GDM1 (cell line): ENCODE results near the gene PLS3.
A peak's percentile ranks its signal among the peaks of the same experiment; 100 is the strongest.
"Not testable (repeated sequence)": the region's sequence is repeated elsewhere in the genome, so short reads cannot be mapped to it uniquely, and the experiment has no call there.

ENCODE experiments used
- DNase-seq: peaks from one replicate; lab custom pipeline; 2025; lab: John Stamatoyannopoulos, UW

Gene PLS3

DNA sequence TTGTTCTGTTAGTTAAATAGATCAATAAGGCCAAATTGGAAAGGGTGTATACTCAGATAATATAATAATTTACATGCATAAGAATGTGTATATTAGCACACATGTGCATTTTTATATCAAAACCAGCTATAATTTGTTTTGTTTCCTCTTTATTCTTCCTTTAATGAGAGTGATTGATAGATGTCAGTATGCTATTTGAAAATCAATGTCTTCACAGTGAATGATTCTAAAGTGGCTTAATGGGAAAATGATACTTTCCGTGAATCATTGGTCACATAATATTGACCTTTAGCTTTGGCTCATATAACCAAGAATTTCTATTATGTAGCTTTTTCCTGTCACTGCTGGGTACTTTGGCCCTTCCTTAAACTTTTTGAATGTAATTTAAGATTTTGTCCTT, 48.6 kb downstream of the PLS3 start:
- no peak for DNase-seq

DNA sequence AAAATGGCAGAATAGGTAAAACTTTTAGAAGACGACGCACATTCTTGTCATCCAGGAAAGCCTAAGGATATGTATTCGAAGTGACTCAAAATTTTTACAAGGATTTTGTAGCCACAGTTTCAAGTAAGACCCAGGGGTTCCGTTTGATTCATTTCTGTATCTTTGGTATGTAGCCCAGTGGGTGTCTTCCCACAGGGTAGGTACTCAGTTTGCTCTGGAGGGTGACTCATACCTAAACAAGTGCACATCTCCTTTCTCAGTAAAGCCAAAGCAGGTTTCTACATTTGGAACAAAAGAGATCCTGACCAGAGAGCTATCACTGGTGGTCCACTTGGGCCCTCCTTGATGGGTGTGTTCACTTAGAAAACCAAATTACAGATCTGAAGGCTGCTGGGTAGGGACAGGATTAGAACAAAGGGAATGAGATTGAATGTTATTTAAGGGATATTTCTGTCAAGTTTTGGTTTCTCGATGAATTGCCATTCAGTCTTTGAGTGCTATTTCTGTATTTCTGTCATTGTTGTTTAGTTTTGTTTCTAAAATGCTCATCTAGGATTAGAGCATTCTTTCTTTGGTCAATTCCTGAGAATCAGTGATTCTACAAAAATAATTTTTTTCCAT, 56.1 kb downstream of the PLS3 start:
- no peak for DNase-seq

DNA sequence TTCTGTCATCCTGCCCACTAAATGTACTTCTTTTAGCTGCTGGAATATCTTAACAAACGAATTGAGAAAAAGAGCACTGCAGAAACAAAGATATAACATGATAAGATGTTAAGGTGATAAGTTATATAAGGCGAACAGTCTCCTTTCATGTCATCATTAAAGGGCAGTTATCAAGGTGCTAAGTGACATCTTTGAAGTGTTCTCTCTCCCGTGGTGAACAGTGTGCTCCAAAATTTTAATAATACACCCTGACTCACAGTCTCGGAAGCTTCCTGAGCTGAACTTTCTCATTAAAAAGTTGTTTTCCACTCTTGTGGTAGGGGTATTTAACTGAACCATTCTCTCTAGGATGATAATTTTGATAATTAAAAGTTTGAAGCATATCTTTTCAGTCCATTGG, 61.6 kb downstream of the PLS3 start:
- no peak for DNase-seq

DNA sequence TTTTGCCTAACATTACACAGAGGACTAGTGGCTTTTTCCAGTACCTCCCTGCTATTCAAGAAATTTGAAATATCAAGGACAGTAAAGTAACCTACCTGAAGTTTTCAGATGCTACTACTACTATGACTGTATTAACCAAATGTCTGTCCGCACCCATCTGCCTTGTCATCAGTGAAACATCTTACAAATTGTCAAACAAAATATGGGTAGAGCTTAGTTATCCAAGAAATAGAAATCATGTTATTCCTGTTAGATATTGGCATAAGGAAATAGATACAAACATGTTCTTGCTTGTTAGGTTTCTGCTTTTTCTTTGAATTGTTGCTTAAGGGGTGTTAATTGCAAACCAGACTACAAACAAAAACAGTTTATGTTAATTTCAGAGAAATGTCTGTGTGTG, 63.9 kb downstream of the PLS3 start:
- DNase-seq, result no peak

DNA sequence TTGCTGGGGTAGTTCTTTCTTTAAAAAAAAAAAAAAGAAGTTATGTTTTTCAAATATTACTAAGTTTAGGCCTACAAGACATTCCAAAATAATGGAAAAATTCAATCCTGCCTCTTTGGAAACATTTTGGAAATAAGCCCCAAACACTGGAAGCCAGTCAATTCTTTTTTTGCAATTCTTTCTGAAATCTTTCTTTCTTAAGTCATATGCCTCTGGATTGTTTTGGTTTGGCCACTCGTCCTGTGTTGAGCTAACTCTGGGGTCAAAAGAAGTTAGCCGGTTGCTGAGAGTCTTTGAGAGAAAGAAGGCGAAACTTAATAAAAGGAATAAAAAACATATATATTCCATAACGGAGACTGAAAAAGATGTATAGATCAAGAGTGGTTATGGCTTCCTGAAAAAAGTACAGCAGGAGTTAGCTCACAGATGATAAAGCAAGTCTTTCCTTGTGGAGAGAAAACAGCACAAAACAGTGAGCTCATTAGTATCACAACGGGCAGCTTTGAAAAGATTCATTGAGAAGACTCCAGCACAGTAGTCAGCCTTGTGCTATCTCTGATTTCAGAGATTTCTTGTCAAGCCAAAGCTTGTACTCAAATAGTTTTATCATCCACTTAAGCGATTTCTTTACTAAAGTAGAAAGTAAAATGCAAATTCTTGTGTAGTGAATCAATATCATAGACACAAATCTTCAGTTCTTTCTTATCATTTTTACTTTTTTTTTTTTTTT, 64.8 kb downstream of the PLS3 start:
- no peak for DNase-seq

DNA sequence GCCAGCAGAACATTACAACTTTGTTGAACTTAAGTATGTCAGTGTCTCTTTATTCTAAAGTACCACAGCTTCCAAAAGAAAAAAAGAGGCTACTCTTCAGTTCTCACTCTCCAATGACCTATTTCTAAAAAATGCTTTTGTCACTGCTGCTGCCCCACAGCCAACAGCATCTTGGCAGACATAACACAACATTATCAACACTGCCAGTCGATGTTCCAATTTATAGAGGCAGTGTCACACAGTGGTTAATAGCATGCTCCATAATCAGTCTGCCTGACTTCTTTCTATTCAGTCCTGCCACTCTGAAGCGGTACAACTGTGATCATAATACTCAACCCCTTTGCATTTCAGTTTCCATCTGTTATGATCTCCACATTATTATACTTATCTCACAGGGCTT, 69.2 kb downstream of the PLS3 start:
- no peak for DNase-seq

DNA sequence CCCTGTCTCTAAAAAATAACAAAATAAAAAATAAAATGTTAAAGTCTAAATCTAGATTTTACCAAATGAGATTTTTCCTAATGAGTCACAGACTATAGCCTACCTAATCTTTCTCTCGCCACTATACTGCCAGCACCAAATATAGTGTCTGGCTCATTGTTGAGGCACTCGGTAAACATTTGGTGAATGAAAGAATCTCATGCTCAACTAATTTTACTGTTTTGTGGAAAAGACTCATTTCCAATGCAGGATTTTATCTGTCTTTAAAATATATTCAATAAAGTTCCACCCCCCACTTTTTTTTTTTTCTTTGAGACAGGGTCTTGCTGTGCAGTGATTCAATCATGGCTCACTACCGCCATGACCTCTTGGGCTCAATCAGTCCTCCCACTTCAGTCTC, 71.5 kb downstream of the PLS3 start:
- no peak for DNase-seq

DNA sequence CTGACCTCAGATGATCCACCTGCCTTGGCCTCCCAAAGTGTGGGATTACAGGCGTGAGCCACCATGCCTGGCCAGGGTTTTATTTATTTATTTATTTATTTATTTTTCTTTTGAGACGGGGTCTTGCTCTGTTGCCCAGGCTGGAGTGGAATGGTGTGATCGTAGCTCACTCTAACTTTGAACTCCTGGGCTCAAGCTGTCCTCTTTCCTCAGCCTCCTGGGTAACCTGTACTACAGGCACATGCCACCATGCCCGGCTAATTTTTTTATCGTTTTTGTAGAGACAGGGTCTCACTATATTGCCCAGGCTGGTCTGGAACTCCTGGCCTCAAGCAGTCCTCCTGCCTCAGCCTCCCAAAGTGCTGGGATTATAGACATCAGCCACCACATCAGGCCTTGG, 72.4 kb downstream of the PLS3 start:
- DNase-seq, result not testable (repeated sequence)

DNA sequence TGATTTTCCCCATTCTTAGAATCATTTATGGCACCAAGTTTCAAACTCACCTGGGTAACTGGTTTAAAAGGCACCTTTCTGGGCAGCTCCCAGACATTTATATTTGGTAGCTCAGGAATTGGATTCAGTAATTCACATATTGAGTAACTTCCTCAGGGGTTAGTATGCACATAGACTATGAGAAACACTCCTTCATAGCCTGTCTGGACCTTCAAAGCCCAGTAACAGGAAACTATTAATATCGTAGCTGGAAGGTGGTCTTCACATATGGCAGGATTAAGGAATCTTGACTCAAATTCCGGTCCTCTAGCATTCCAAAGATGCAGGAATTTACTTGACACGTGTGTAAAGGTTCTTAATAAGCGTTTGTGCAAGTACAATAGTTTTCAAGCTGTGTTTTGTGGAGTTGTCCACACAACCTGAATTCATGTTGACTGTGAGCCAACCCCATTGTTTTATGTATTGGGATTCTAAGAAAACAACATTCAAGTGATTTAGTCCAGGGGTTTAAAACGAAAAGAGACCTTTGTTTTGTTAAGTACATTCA, 78.4 kb downstream of the PLS3 start:
- DNase-seq, result no peak

DNA sequence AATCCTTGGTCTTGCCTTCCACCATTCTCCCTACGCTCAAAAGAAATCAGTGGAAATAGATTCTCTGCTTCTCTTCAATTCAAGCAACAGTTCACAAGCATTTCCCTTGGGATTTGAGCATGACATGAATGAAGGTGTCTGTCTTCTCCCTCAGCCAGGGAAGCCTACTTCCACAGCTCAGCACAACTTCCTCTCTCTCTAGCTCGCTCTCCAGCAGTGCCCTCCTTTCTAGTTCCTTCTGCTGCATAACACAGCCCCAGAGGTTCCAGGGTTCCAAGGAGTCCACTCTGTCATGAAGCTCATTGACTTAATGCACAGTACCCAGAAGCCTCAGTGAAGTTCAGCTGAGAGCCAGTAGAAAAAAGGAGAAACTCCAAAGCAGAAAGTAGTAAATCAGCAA, 81.3 kb downstream of the PLS3 start:
- DNase-seq, result no peak

DNA sequence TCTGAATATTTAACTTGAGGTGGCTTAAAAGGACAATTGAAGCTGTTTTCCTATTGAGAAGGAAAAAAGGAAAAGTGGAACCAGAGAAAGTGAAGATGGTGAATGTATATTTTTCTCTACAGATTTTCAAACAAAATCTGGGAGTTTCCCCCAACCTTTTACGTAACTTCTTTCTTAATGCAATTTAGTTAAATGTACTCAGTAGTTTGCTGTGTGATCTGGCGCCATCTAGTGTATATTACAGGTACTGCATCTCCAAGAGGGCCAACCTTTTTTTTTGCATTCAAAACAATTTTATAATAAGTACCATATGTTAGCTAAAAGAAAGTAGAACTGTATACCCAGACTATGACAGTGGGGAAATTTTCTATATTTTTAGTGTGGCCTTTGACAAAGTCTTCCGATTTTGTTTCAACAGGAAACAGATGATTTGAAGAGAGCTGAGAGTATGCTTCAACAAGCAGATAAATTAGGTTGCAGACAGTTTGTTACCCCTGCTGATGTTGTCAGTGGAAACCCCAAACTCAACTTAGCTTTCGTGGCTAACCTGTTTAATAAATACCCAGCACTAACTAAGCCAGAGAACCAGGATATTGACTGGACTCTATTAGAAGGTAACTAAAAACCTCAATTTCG, 82.0 kb downstream of the PLS3 start:
- peak; percentile 0 for DNase-seq

DNA sequence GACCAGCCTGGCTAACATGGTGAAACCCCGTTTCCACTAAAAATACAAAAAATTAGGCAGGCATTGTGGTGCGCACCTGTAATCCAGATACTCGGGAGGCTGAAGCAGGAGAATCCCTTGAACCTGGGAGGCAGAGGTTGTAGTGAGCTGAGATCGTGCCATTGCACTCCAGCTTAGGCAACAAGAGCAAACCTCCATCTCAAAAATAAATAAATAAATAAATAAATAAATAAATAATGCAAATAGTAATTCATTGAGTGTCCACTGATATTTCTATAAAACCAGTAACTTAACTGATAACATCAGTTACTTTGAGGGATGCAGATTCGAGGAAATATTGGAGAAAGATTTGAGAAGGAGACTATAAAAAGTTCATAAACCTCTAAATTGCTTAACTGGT, 83.4 kb downstream of the PLS3 start:
- not testable (repeated sequence) for DNase-seq

DNA sequence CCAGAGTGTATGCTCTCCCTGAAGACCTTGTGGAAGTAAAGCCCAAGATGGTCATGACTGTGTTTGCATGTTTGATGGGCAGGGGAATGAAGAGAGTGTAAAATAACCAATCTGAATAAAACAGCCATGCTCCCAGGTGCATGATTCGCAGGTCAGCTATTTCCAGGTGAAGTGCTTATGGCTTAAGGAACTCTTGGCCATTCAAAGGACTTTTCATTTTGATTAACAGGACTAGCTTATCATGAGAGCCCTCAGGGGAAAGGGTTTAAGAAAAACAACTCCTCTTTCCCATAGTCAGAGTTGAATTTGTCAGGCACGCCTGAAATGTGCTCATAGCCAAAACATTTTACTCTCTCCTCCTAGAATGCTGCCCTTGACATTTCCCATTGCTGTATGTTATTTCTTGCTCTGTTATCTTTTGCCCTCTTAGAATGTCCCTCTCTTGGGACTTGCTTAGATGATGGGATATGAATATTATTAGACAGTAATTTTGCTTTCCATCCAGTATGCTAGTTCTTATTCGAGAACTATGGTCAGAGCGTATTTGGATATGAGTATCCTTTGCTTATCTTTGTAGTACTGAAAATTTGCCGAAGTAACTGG, 88.6 kb downstream of the PLS3 start:
- no peak for DNase-seq

DNA sequence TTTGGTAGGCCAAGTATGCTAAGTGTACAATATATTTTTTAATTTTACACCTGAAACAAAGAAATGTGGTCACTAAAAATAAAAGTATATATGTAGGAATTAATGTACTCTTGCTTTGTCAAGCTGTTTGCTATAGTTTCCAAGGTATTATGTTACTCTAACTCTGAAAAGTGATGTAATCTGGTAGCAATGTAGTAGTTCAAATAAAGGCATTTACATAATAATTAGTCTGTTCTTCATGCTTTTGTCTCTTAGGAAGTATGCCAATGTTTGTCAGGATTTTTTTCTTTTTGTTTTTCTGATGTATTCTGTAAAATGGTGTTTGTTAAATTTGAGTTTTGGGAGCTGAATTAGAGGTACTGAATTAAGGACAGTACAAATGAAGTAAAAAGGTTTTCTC, 89.5 kb downstream of the PLS3 start:
- DNase-seq, result no peak

DNA sequence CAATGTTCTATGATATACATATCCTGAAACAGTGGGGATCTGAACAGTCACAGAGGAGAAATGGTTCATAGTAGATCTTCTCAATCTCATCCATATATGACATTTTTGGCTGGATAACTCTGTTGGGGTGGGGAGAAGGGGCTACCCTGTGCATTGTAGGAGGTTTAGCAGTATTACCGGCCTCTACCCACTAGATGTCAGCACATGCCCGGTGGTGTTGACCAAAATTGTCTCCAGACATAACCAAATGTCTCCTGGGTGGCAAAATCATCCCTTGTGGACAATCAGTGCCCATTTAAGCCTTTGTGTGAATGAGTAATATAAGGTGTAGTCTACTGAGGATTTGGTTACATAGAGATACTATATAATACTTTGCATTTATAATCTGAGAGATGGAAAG, 89.9 kb downstream of the PLS3 start:
- DNase-seq, result peak; percentile 2

DNA sequence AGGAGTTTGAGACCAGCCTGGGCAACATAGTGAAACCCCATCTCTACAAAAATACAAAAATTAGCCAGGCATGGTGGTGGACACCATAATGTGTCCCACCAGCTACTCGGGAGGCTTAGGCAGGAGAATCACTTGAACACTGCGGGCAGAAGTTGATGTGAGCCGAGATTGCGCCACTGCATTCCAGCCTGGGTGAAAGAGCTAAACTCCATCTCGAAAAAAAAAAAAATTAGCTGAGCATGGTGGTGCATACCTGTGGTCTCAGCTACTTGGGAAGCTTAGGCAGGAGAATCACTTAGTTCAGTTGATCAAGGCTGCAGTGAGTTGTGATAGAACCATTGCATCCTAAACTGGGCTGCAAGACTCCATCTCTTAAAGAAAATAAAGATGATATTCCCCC, 91.2 kb downstream of the PLS3 start:
- DNase-seq, result no peak

DNA sequence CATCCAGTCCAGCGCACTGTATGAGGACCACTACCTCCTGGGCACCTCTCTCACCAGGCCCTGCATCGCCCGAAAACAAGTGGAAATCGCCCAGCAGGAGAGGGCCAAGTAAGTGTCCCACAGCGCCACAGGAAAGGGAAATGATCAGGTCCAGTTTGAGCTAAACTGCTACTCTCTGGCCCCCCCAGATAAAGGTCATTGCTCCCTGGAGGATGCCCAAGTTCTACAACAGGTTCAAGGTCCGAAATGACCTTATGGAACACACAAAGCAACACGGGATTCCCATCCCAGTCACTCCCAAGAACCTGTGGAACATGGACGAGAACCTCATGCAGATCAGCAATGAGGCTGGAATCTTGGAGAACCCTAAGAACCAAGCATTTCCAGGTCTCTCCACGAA, 104.1 kb downstream of the PLS3 start:
- DNase-seq, result no peak

DNA sequence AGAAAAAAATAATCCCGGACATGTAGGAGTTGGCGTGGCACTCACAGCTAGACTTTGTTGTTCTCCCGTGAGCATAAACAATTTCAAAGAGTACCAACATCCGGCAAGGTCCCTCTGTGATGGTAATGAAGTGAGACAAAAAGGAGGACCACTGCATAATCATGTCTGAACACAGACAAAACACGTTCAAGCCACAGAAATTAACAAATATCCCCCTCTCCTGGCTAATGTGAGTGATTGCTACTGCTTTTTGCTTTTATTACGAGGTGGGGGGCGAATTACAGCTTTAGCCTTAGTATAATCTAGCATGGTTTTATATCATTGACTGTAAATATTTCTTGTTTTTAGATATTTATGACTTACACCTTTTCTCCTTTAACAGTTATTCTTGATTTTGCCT, 118.5 kb downstream of the PLS3 start:
- DNase-seq, result no peak

DNA sequence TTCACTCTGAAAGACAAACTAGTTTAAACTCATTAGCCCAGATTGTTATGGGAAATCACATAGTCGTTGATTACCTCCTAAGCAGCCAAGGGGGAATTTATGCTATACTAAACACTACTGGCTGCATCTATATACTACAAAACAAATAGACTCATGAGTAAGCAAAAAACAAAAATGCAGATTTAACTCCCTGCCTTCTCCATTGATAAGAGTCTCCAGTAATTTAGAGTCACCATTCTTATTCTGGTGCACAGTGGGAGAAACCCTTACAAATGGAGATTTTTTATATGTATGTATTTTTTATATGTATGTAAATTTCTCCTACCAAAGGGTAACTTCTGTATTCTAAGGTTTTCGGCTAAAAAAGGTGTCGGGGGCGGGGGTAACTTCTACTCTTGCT, 126.6 kb downstream of the PLS3 start:
- no peak for DNase-seq

DNA sequence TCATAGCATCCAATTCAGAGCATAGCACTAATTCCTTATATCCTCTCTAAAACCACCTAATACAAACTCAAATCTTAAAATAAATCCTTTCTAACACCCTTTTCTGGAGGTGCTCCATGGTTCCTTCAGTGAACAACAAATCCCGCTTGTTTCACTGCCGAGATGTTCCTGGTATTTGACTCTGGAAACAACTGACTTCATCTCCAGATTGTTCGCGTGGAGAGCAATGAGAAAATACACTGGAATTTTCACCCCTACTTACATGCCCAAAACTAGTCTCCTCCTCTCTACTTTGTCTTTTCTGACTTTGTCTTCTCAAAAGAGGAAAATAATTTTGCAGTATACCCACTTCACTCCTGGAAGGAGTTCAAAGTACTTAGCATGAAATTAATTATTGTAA, 129.0 kb downstream of the PLS3 start:
- no peak for DNase-seq

DNA sequence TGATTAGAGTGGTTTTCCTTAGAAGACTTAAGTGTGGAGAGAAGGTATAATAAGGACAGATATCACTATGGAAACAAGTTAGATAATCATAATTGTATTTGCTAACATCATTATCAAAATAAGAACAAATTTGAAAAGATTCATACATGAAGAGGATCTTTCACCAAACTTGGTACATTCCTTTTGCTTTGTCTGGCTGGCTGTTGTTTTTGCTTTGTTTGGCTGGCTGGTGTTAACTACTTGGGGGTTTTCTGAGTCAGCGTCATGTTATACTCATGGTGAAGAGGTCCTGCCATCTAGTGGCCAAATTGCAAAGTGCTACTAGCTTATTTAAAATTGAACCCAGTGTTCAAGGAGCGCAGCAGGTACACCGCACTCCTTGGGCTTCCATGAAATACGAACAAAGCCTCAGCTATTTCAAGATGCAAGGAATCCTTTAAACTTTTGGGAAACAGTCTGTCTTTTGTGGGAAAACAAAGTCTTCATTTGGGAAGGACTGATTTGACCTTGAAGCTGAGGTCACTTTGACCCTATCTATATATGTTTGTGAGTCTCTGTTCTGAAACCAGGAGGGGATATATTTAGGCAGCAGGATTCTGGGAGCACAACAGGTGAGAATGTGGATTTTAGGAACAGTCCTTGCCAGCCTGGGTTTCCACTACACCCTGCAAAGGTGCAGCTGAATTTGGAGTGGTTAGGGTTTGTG, 129.7 kb downstream of the PLS3 start:
- peak; percentile 21 for DNase-seq

DNA sequence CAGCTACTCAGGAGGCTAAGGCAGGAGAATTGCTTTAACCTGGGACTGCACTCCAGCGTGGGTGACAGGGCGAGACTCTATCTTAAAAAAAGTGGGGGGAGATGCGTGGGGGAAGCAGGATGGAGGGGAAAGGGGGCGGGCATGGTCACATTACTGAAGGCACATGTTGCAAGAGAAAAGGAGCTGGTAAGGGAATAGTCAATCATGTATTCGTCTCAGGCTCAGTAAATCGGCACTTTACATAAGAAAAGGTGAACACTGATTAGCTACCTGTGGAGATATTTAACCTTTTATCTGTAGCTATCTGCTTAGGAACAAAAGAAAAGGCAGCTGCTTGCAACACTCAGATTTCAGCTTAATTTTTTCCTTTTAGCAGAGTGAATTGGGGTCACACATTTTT, 132.5 kb downstream of the PLS3 start:
- DNase-seq, result no peak
